ENCODE data around the gene KIF17. TPM values are rescaled to one million over a fixed set of nuclear protein-coding genes. Genes with fewer than 3 reads are reported as not detected.
A peak's percentile ranks its signal among the peaks of the same experiment; 100 is the strongest.

The KIF17 gene
- total and polyA plus RNA-seq, 4 donors, result 4.1 to 9.6 (median 5.9) TPM

- Histone ChIP-seq H3K27ac (ENCODE audit: low read depth in 1 of 2, low read length in 1 of 2) (peak overlapping the region in 1 of 2 donors; percentile 37), H3K9ac (ENCODE audit: insufficient read depth in 1 of 2, low read length in 2 of 2) (no peak overlapping the region), H3K27me3 (ENCODE audit: control insufficient read depth in 3 of 3, insufficient read depth in 3 of 3, low read length in 2 of 3) (no peaks in the 10 kb centered on the region), H3K36me3 (ENCODE audit: control insufficient read depth in 4 of 4, insufficient read depth in 4 of 4, low read length in 4 of 4) (no peaks in the 10 kb centered on the region), H3K9me3 (ENCODE audit: control insufficient read depth in 4 of 4, insufficient read depth in 3 of 4, low read length in 3 of 4) (no peaks in the 10 kb centered on the region), H3K4me1 (ENCODE audit: control insufficient read depth in 5 of 5, insufficient read depth in 5 of 5, low read length in 5 of 5) (no peaks in the 10 kb centered on the region), H3K4me3 (no peak overlapping the region)
- no peak for TF ChIP-seq CTCF (IDR thresholded peaks at IDR 0.05; ENCODE audit: control extremely low read depth, extremely low read depth)
- 53 to 66% methylated on average over 20 of the region's 20 CpGs for WGBS, 2 donors
- no peak for ATAC-seq (ENCODE audit: insufficient read depth, low FRiP score)
- no peak for DNase-seq
These were observed 101.6 kb downstream of the KIF17 start for GRCh38 chr1:20615946-20616846.

DNA sequence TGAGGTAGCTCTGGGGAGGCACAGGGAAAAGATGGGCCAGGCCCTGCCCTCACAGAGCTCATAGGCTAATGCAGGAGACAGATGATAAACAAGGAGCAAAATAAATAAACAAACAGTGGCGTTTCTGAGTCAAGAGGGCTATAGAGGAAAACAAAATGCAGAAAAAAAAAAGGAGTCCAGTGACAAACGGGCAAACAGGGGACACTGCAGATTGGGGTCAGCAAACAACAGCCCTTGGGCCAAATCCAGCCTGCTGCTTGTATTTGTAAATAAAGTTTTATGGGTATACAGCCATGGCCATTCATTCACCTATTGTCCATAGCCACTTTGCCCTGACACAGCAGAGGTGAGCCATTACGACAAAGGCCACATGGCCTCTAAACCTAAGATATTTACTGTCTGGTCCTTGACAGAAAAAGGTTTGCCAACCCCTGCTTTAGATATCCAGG lies 103.7 kb downstream of the KIF17 start:
- ATAC-seq (ENCODE audit: insufficient read depth, low FRiP score), result no peak
- Histone ChIP-seq H3K36me3 (ENCODE audit: control insufficient read depth in 4 of 4, insufficient read depth in 4 of 4, low read length in 4 of 4) (no peaks in the 10 kb centered on the region), H3K4me1 (ENCODE audit: control insufficient read depth in 5 of 5, insufficient read depth in 5 of 5, low read length in 5 of 5) (no peaks in the 10 kb centered on the region), H3K4me3 (no peak overlapping the region), H3K27me3 (ENCODE audit: control insufficient read depth in 3 of 3, insufficient read depth in 3 of 3, low read length in 2 of 3) (no peaks in the 10 kb centered on the region), H3K27ac (ENCODE audit: low read depth in 1 of 2, low read length in 1 of 2) (peak overlapping the region in 1 of 2 donors; percentile 76), H3K9ac (ENCODE audit: insufficient read depth in 1 of 2, low read length in 2 of 2) (no peak overlapping the region), H3K9me3 (ENCODE audit: control insufficient read depth in 4 of 4, insufficient read depth in 3 of 4, low read length in 3 of 4) (no peaks in the 10 kb centered on the region)
- WGBS, 2 donors, result 68 to 86% methylated on average over 3 of the region's 3 CpGs
- TF ChIP-seq CTCF (IDR thresholded peaks at IDR 0.05; ENCODE audit: control extremely low read depth, extremely low read depth), result no peak
- DNase-seq, result no peak

Other genes with a start within 250 kb of the KIF17 start
- gene CAMK2N1, start 231.8 kb downstream of the KIF17 start, total RNA-seq, result 10 to 100 TPM; 32.5 to 44.3 TPM
- gene CAMK2N1, start 231.8 kb downstream of the KIF17 start, polyA plus RNA-seq, result 10 to 100 TPM in 1 of 2 donors, 1 to 10 TPM in 1; 6.5 to 24.0 TPM
- gene MUL1, start 209.9 kb downstream of the KIF17 start, total RNA-seq, result 10 to 100 TPM; 21.5 to 32.6 TPM
- 10 to 100 TPM in 1 of 2 donors, 1 to 10 TPM in 1; 6.0 to 27.7 TPM for gene MUL1, start 209.9 kb downstream of the KIF17 start, polyA plus RNA-seq
- gene FAM43B, start 165.4 kb downstream of the KIF17 start, total RNA-seq, result under 1 TPM; 0.37 to 0.67 TPM
- gene FAM43B, start 165.4 kb downstream of the KIF17 start, polyA plus RNA-seq, result under 1 TPM; 0.20 to 0.21 TPM
- 1 to 10 TPM in 1 of 2 donors, under 1 TPM in 1; 0.40 to 3.4 TPM for gene CDA, start 128.9 kb downstream of the KIF17 start, total RNA-seq
- 10 to 100 TPM in 1 of 2 donors, 1 to 10 TPM in 1; 3.3 to 47.5 TPM for gene CDA, start 128.9 kb downstream of the KIF17 start, polyA plus RNA-seq
- gene PINK1, start 84.5 kb downstream of the KIF17 start, total RNA-seq, result 10 to 100 TPM; 42.5 to 45.4 TPM
- gene PINK1, start 84.5 kb downstream of the KIF17 start, polyA plus RNA-seq, result 10 to 100 TPM; 37.5 to 39.2 TPM
- 100 to 1,000 TPM; 121 to 286 TPM for gene DDOST, start 56.6 kb downstream of the KIF17 start, total RNA-seq
- 100 to 1,000 TPM; 170 to 304 TPM for gene DDOST, start 56.6 kb downstream of the KIF17 start, polyA plus RNA-seq
- gene SH2D5, start 14.7 kb upstream of the KIF17 start, total RNA-seq, result under 1 TPM in 1 of 2 donors, not detected in 1; 0.52 TPM
- under 1 TPM; 0.37 to 0.93 TPM for gene SH2D5, start 14.7 kb upstream of the KIF17 start, polyA plus RNA-seq
- gene HP1BP3, start 69.3 kb upstream of the KIF17 start, total RNA-seq, result 100 to 1,000 TPM; 143 to 316 TPM
- 10 to 100 TPM; 63.0 to 92.9 TPM for gene HP1BP3, start 69.3 kb upstream of the KIF17 start, polyA plus RNA-seq

Measured in lung (tissue), 12 donors.